Body of pancreas (tissue), 2 donors: Measurements from ENCODE around the gene ACADL. TPM values are rescaled to one million over a fixed set of nuclear protein-coding genes. Genes with fewer than 3 reads are reported as not detected.

Experiments
- small RNA-seq: library from RNA; depleted of rRNA; stranded (forward); fragments of <200 nt; gene quantifications from one replicate; pipeline ENCODE3, GENCODE V24; 2016
- total RNA-seq, 2 donors: library from RNA; depleted of rRNA; stranded (reverse); fragments of >200 nt; gene quantifications; one replicate each; pipeline ENCODE4 v1.1.0, GENCODE V29; 2016

Gene ACADL
- total RNA-seq, 2 donors from 2014 or later = 26.4 to 56.6 TPM

Small RNAs within 50 kb of the gene (small RNA-seq; reads per million reads assigned to genes)
- not detected for gene RF00019

Other genes starting within 250 kb of the ACADL start
- gene RPE, start 222.8 kb downstream of the ACADL start, total RNA-seq = 10 to 100 TPM; 22.1 to 37.9 TPM
- gene KANSL1L, start 54.0 kb downstream of the ACADL start, total RNA-seq = 10 to 100 TPM; 26.5 to 94.9 TPM
- gene MYL1, start 89.7 kb upstream of the ACADL start, total RNA-seq = not detected